Measurements from ENCODE around the gene NME7.

The NME7 gene

DNA sequence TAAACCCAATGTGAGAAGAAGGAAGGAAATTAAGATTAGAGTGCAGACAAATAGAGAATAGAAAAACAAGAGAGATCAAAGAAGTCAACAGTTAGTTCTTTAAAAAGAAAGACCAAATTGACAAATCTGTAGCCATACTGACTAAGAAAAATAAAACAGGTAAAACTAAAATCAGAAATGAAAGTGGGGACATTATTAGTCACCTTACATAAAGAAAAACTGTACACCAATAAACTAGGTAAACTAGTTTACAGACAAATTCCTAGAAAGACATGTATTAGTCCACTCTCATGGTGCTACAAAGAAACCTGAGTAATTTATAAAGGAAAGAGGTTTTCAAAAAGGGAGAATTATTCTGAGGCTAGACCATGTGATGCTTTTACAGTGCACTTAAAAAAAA lies 22.7 kb upstream of the NME7 start:
- Histone ChIP-seq H3K4me3 (ENCODE audit: low read depth in 1 of 2, low read length in 1 of 2) (no peak overlapping the region), H3K27me3 (no peaks in the 10 kb centered on the region), H3K4me1 (ENCODE audit: control insufficient read depth in 1 of 2, insufficient read depth in 1 of 2, low read depth in 1 of 2, low read length in 1 of 2) (no peaks in the 10 kb centered on the region), H3K9me3 (no peaks in the 10 kb centered on the region), H3K27ac (no peak overlapping the region), H3K36me3 (peaks cover 85% of the 10 kb centered on the region)
- TF ChIP-seq, protein P1, sequence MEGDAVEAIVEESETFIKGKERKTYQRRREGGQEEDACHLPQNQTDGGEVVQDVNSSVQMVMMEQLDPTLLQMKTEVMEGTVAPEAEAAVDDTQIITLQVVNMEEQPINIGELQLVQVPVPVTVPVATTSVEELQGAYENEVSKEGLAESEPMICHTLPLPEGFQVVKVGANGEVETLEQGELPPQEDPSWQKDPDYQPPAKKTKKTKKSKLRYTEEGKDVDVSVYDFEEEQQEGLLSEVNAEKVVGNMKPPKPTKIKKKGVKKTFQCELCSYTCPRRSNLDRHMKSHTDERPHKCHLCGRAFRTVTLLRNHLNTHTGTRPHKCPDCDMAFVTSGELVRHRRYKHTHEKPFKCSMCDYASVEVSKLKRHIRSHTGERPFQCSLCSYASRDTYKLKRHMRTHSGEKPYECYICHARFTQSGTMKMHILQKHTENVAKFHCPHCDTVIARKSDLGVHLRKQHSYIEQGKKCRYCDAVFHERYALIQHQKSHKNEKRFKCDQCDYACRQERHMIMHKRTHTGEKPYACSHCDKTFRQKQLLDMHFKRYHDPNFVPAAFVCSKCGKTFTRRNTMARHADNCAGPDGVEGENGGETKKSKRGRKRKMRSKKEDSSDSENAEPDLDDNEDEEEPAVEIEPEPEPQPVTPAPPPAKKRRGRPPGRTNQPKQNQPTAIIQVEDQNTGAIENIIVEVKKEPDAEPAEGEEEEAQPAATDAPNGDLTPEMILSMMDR (IDR thresholded peaks at IDR 0.05): no peak

DNA sequence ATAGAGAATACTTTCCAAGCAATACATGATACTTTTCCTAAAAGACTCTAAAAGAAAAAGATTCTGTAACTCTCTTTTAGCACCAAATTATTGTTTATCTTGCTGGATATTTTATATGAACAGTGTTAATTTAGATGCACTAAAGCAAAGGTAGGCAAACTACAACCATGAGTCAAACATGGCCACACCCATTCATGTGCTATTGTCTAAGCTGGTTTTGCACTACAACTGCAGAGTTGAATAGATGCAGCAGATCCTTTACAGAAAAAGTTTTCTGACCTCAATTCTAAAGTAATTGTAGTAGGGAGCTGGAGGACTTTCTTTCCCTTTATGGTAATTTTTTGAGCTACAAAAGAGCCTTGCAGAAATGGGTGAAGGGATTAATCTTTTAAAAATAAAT lies 19.8 kb upstream of the NME7 start:
- H3K4me1 ChIP-seq (ENCODE audit: control insufficient read depth in 1 of 2, insufficient read depth in 1 of 2, low read depth in 1 of 2, low read length in 1 of 2): no peaks in the 10 kb centered on the region
- no peak overlapping the region for H3K4me3 ChIP-seq (ENCODE audit: low read depth in 1 of 2, low read length in 1 of 2)
- H3K9me3 ChIP-seq: no peaks in the 10 kb centered on the region
- TF ChIP-seq, protein P1 (IDR thresholded peaks at IDR 0.05): no peak
- peaks cover 88% of the 10 kb centered on the region for H3K36me3 ChIP-seq
- no peaks in the 10 kb centered on the region for H3K27me3 ChIP-seq
- H3K27ac ChIP-seq: no peak overlapping the region

GRCh38 chr1:169383449-169383848 lies 15.9 kb upstream of the NME7 start:
- H3K36me3 ChIP-seq: peaks cover 89% of the 10 kb centered on the region
- H3K9me3 ChIP-seq: no peaks in the 10 kb centered on the region
- H3K4me3 ChIP-seq (ENCODE audit: low read depth in 1 of 2, low read length in 1 of 2): no peak overlapping the region
- H3K27ac ChIP-seq: no peak overlapping the region
- H3K27me3 ChIP-seq: no peaks in the 10 kb centered on the region
- no peaks in the 10 kb centered on the region for H3K4me1 ChIP-seq (ENCODE audit: control insufficient read depth in 1 of 2, insufficient read depth in 1 of 2, low read depth in 1 of 2, low read length in 1 of 2)
- TF ChIP-seq, protein P1 (IDR thresholded peaks at IDR 0.05): no peak

GRCh38 chr1:169381162-169381561 lies 13.6 kb upstream of the NME7 start:
- Histone ChIP-seq H3K4me3 (ENCODE audit: low read depth in 1 of 2, low read length in 1 of 2) (no peak overlapping the region), H3K9me3 (no peaks in the 10 kb centered on the region), H3K4me1 (ENCODE audit: control insufficient read depth in 1 of 2, insufficient read depth in 1 of 2, low read depth in 1 of 2, low read length in 1 of 2) (no peaks in the 10 kb centered on the region), H3K27ac (no peak overlapping the region), H3K36me3 (peaks cover 91% of the 10 kb centered on the region), H3K27me3 (no peaks in the 10 kb centered on the region)
- TF ChIP-seq, protein P1 (IDR thresholded peaks at IDR 0.05): no peak

GRCh38 chr1:169371404-169371803 lies 3.8 kb upstream of the NME7 start:
- H3K9me3 ChIP-seq: no peaks in the 10 kb centered on the region
- TF ChIP-seq, protein P1 (IDR thresholded peaks at IDR 0.05): no peak
- peak overlapping the region; percentile 50 for H3K27ac ChIP-seq
- peaks cover 28 to 33% of the 10 kb centered on the region in 2 experiments for H3K4me1 ChIP-seq (ENCODE audit: control insufficient read depth in 1 of 2, insufficient read depth in 1 of 2, low read depth in 1 of 2, low read length in 1 of 2)
- H3K27me3 ChIP-seq: no peaks in the 10 kb centered on the region
- no peak overlapping the region for H3K4me3 ChIP-seq (ENCODE audit: low read depth in 1 of 2, low read length in 1 of 2)
- H3K36me3 ChIP-seq: peaks cover 43% of the 10 kb centered on the region

GRCh38 chr1:169368406-169368769 lies 791 bp upstream of the NME7 start:
- Histone ChIP-seq H3K27me3 (no peaks in the 10 kb centered on the region), H3K36me3 (peaks cover 22% of the 10 kb centered on the region), H3K4me3 (ENCODE audit: low read depth in 1 of 2, low read length in 1 of 2) (peak overlapping the region; percentile 76 to 90), H3K27ac (peak overlapping the region; percentile 84), H3K4me1 (ENCODE audit: control insufficient read depth in 1 of 2, insufficient read depth in 1 of 2, low read depth in 1 of 2, low read length in 1 of 2) (peaks cover 28 to 33% of the 10 kb centered on the region in 2 experiments), H3K9me3 (no peaks in the 10 kb centered on the region)
- TF ChIP-seq, protein P1 (IDR thresholded peaks at IDR 0.05): no peak
